Fibroblast of mammary gland (primary cell): ENCODE data around the gene GABPB1.
A peak's percentile ranks its signal among the peaks of the same experiment; 100 is the strongest.

Experiments used
- DNase-seq: peaks from one replicate; pipeline ENCODE4 v3.0.0-alpha.2; 2010; ENCODE audit warnings: low read depth
- H3K4me3 ChIP-seq: 2 replicates; pipeline ENCODE4 v1.5.1; 2011; ENCODE audit warnings: low read depth, mild to moderate bottlenecking, low read length, moderate library complexity; ENCODE audit not compliant: control insufficient read depth
- CTCF ChIP-seq: conservative IDR thresholded peaks from 2 replicates; pipeline ENCODE4 v1.5.1; 2011; ENCODE audit warnings: low read depth, low read length, inconsistent platforms; ENCODE audit not compliant: control insufficient read depth, insufficient read depth

The GABPB1 gene

GRCh38 chr15:50341616-50342136 lies 13.3 kb downstream of the GABPB1 start:
- H3K4me3 ChIP-seq = no peak overlapping the region
- no peak for TF ChIP-seq CTCF
- no peak for DNase-seq

GRCh38 chr15:50340416-50340815 lies 14.6 kb downstream of the GABPB1 start:
- no peak overlapping the region for H3K4me3 ChIP-seq
- no peak for DNase-seq
- no peak for TF ChIP-seq CTCF

- no peak overlapping the region for H3K4me3 ChIP-seq
- TF ChIP-seq CTCF = no peak
- DNase-seq = no peak
These were observed 15.3 kb downstream of the GABPB1 start for GRCh38 chr15:50339717-50340116.

GRCh38 chr15:50335251-50335650 lies 19.7 kb downstream of the GABPB1 start:
- no peak for TF ChIP-seq CTCF
- no peak for DNase-seq
- H3K4me3 ChIP-seq = no peak overlapping the region

GRCh38 chr15:50333229-50333628 lies 21.8 kb downstream of the GABPB1 start:
- H3K4me3 ChIP-seq = no peak overlapping the region
- no peak for TF ChIP-seq CTCF
- no peak for DNase-seq

- no peak for TF ChIP-seq CTCF
- DNase-seq = peak; percentile 50
- no peak overlapping the region for H3K4me3 ChIP-seq
These were observed 24.1 kb downstream of the GABPB1 start for GRCh38 chr15:50330921-50331320.

GRCh38 chr15:50328116-50328515 lies 26.9 kb downstream of the GABPB1 start:
- no peak overlapping the region for H3K4me3 ChIP-seq
- DNase-seq = no peak
- TF ChIP-seq CTCF = no peak
